Dermis blood vessel endothelial cell (primary cell): Measurements from ENCODE around the gene SPATA2. TPM values are rescaled to one million over a fixed set of nuclear protein-coding genes. Genes with fewer than 3 reads are reported as not detected.
"Not testable (repeated sequence)": the region's sequence is repeated elsewhere in the genome, so short reads cannot be mapped to it uniquely, and the experiment has no call there.

Experiments
- DNase-seq: peaks from one replicate; pipeline ENCODE4 v3.0.0; 2010
- total RNA-seq: library from RNA; depleted of rRNA; stranded (reverse); fragments of >200 nt; gene quantifications from 2 replicates; pipeline ENCODE4 v1.2.3, GENCODE V29; 2014

Gene SPATA2
- 1.2 and 2.4 TPM in 2 replicates for total RNA-seq

- peak; percentile 97 for DNase-seq
These were observed at the start of gene SPATA2 for GRCh38 chr20:49915380-49916145. TSS of gene SPATA2 (minus strand) at chr20:49915529. CDS start at chr20:49908490, 7,039 bp downstream.

GRCh38 chr20:49961413-49961812 lies 46.1 kb upstream of the SPATA2 start:
- DNase-seq: no peak

- DNase-seq: not testable (repeated sequence)
These were observed 42.0 kb upstream of the SPATA2 start for GRCh38 chr20:49957089-49957938.

GRCh38 chr20:49956689-49957088 lies 41.4 kb upstream of the SPATA2 start:
- no peak for DNase-seq

GRCh38 chr20:49955830-49956396 lies 40.6 kb upstream of the SPATA2 start:
- DNase-seq: not testable (repeated sequence)

- DNase-seq: no peak
These were observed 39.8 kb upstream of the SPATA2 start for GRCh38 chr20:49955167-49955566.

- DNase-seq: no peak
These were observed 35.8 kb upstream of the SPATA2 start for GRCh38 chr20:49951151-49951550.

- DNase-seq: no peak
These were observed 33.6 kb upstream of the SPATA2 start for GRCh38 chr20:49948809-49949507.

GRCh38 chr20:49948178-49948577 lies 32.8 kb upstream of the SPATA2 start:
- no peak for DNase-seq

- DNase-seq: no peak
These were observed 30.6 kb upstream of the SPATA2 start for GRCh38 chr20:49945701-49946477.

GRCh38 chr20:49945306-49945700 lies 30.0 kb upstream of the SPATA2 start:
- no peak for DNase-seq

GRCh38 chr20:49942942-49943341 lies 27.6 kb upstream of the SPATA2 start:
- DNase-seq: no peak

- DNase-seq: no peak
These were observed 27.0 kb upstream of the SPATA2 start for GRCh38 chr20:49942303-49942702.

- DNase-seq: no peak
These were observed 26.1 kb upstream of the SPATA2 start for GRCh38 chr20:49941456-49941855.

GRCh38 chr20:49938173-49939163 lies 23.1 kb upstream of the SPATA2 start:
- DNase-seq: peak; percentile 64

- DNase-seq: peak; percentile 30
These were observed 21.9 kb upstream of the SPATA2 start for GRCh38 chr20:49937027-49937929.

GRCh38 chr20:49936153-49937026 lies 21.1 kb upstream of the SPATA2 start, which contains the start of gene RNF114:
TSS of gene RNF114 (plus strand) at chr20:49936397. CDS start at chr20:49936413, 16 bp downstream.
- peak; percentile 94 for DNase-seq

GRCh38 chr20:49935746-49936152 lies 20.4 kb upstream of the SPATA2 start:
- DNase-seq: no peak
